8988T (cell line): ENCODE measurements around the gene DNAJA3.

Experiments used
- DNase-seq: peaks from one replicate; pipeline ENCODE4 v3.0.0; 2011

DNAJA3 gene

DNA sequence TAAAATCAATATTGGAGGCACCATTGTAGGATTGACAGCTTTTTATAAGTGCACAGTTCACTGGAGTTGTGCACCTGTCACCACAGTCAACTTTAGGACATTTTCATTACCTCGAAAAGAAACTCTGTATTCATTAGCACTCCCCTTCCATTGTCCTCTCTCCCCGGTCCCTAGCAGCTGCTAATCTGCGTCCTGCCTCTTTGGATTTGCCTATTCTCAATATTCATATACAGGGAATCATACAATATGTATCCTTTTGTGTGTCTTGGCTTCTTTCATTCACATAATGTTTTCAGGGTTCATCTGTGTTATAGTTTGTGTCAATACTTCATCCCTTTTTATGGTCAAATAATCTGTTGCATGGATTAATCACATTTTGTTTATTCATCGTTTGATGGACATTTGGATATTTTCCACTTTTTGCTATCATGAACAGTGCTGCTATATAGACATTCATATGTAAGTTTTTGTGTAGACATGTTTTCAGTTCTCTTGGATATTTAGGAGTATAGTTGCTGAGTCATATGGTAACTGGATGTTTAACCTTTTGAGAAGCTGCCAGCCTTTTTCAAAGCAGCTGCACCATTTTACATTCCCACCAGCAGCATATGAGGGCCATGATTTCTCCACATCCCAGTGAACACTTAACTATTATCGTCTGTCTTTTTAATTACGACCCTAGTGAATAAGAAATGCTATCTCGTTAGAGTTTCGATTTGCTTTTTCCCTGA, 9.8 kb downstream of the DNAJA3 start:
- no peak for DNase-seq

DNA sequence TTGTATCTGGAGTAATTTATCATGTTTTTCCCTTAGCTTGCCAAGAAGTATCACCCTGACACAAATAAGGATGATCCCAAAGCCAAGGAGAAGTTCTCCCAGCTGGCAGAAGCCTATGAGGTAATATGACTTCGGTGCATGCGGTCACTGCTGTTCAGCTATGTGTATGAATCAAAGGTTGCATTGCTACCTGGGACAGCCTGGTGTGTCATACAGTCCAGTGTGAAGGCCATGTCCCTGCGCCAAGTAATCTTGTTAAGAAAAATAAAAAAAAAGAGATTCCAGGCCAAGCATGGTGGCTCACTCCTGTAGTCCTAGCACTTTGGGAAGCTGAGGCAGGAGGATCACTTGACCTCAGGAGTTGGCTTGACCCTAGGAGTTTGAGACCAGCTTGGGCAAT, 11.7 kb downstream of the DNAJA3 start:
- no peak for DNase-seq

DNA sequence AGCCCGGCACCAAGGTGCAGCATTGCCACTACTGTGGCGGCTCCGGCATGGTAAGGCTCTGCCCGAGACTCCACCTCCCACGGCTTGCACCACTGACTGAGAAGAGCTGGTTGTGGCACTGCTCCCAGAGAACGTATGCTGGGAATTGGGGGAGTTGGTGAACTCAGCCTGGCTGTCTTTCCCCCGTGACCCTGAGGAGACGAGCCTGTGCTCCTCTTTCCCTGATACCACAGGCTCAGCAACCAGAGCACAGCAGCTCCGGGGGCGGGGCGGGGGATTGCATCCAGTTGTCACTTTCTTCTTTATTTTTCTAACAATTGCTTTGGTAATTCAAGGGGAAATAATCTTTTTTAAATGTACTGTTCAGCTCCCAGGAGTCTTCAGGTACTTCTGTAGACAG, 16.7 kb downstream of the DNAJA3 start:
- no peak for DNase-seq

DNA sequence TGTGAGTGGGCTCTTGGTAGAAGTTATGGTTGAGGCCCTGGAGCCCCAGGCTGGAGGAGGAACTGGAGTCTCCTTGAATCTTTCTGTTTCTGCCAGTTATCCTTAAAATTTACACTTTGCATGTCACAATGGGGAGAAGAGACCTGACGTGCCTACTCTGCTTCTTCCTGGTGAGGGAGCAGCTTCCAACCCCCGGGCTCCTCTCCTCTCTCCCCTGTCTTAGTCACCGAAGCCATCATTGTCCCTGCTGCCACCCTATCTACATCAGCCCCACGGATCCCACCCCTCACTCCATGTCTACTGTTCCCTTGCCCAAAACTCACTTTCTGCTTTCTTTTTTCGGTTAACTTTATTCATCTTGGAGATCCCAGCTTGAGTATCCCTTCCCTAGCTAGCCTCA, 17.6 kb downstream of the DNAJA3 start:
- DNase-seq, result no peak

DNA sequence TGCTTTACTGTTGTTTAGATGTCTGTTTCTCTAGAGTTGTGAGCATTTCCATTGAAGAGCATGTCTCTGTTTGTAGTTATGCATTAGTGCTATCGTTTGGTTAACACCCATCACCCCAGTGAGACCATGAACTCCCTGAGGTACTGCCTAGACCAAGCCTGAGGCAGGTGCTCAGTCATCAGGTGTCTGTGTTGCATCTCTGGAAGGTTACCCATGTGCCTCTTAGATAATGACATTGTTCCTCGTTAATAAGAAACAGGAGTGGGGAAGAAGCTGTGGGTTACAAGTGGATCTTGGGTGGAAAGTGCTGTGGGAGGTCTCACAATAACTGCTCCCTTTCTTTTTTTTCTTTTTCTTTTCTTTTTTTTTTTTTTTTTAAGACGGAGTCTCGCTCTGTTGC, 18.3 kb downstream of the DNAJA3 start:
- no peak for DNase-seq

DNA sequence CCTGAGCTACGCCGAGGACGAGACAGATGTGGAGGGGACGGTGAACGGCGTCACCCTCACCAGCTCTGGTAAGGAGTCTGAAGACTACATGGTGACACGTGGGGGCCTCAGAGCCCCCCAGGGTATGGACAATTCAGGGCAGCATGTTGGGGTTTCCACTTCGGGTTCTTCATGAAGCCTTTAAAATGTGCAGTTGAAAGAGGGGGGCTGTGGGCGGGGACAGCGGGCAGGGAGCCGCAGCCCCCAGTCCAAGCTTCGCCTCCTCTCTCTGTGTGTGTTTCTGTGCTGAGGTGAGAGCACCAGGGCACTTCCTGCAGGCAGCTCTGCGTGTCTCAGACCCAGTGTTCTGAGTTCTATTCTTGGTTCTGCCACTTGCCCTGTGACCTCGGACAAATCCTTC, 24.8 kb downstream of the DNAJA3 start:
- no peak for DNase-seq

DNA sequence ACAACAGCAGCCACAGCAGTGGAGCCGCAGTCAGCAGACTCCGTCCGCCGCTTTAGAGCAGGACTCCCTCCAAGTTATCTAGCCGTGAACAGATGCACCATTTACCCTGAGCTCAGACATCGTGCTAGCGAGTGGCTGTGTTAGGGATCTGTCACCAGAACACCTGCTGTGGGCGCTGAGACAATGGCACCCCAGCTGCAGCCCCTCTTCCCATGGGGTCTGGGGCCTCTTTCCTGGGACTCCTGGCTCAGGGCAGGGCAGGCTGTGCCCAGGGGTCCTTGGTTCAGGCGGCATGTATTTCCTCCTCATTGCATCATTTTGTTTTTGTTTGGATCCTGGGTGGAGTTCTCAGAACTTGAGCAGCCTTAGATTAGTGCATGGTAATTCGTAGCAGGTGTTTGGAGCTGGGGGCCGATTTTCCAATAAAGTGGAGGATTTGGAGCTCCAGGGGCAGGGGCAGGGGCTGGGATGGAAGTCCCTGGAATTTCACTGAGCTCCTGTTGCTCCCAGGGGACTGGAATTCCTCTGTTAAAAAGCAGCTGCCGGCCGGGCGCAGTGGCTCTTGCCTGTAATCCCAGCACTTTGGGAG, 25.4 kb downstream of the DNAJA3 start:
- no peak for DNase-seq

DNA sequence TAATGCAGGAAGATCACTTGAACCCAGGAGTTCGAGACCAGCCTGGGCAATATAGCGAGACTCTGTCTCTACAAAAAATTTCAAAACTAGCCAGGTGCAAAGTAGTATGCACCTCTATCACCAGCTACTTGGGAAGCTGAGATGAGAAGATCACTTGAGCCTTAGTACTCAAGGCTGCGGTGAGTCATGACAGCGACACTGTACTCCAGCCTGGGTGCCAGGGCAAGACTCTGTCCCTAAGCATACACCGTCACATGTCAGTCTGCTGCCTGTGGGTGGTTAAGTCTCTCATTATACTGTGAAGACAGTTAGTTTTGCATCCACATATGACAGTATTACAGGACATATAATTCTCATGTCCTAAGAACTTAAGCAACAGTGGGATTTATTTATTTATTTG, 27.0 kb downstream of the DNAJA3 start:
- DNase-seq, result no peak

DNA sequence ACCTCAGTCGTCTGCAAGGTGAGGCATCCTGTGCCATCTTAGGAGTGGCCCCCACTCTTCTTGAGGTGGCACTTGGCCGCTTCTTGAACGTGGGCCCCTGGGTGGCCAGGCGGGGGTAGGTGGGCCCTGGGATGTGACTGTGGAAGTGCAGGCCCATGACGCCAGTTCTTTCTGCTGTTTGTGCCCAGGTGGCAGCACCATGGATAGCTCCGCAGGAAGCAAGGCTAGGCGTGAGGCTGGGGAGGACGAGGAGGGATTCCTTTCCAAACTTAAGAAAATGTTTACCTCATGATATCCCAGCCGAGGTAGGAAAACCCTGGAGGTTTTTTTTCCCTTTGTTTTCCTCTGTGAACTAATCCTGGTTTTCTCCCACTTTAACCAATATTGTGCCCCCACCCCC, 29.0 kb downstream of the DNAJA3 start:
- no peak for DNase-seq

DNA sequence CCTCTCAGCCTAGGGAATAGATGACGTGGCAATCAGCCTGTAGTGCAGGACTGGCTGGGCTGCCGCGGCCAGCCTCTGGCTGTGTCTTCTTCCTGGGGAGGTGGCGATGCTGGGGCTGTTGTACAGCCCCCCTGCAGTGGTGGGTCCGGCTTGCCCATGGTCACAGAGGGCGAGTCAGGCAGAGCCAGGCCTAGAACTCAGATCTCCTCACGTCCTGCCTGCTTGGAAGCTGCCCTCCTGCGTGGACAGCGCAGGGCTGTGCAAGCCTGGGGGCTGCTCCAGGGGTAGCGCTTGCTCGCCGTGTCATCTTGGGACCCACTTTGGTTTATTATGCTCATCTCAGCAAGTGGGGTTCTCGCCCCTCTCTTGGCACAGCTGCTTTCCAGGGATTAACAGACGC, 29.4 kb downstream of the DNAJA3 start:
- no peak for DNase-seq

DNA sequence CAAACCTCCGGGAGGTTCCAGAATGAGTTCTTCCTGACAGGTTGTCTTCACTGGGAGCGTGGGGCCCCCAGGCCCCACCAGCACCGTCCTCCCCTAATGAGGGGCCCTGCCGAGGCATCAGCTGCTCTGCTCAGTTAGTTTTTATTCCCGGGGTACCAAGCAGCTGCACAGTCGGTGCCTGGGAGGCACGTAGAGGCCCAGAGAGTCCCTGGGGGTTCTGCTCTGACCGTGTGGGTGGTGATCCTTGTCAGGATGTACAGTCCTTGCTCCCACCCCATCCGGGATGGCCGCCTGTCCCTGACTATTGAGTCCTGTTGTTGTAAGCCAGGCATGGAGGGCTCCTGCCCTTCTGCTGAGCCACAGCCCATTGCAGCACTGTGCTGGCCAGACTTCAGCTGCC, 30.3 kb downstream of the DNAJA3 start:
- no peak for DNase-seq

DNA sequence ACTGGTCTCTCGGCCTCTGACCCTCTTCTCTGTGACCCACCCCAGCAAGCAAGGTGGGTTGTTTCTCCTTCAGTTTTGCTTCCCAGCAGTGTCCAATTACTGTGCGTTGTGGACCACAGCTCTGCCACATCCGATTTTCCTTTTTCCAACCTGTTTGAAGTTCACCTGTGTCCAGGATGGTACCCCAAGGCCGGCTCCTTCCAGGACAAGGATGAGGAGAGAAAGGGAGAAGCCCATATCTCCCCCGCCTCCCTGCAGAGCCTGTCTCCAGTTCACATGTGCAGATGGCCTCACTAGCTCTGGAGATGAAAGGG, 35.2 kb downstream of the DNAJA3 start:
- no peak for DNase-seq

DNA sequence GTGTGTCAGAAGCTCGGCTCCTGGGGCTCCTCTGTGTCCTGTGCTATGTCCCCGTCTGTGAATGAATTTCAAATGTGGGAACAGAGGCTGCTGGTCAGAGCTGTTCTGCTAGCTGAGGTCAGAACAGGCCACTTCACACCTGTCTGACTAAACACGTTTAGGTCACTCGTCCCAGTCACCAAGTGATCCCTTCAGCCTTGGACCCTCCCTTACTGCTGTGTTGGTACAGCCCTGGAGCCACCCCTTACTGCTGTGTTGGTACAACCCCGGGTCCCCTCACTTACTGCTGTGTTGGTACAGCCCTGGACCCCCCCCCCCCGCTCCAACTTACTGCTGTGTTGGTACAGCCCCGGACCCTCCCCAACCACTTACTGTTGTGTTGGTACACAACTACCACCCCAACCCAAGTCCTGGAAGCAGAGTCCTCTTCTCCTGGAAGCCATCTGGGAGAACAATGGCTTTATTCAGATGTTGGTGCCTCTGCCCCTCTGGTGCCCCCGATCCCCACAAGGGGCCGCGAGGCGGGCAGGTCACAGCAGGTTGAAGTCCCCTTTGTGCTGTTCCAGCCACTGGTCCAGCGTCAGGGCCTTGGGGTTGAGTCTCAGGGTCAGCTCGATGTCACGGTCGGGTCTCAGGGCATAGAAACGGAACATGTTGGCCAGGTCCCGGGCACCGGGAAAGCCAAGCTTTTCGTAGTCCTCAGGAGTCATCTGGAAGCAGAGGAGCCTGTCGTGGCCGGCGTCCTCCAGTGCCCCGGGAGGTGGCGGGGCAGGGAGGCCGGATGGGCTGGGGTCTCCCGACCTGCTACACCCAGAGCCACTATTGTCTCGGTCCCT, 35.8 kb downstream of the DNAJA3 start:
- DNase-seq, result no peak

DNA sequence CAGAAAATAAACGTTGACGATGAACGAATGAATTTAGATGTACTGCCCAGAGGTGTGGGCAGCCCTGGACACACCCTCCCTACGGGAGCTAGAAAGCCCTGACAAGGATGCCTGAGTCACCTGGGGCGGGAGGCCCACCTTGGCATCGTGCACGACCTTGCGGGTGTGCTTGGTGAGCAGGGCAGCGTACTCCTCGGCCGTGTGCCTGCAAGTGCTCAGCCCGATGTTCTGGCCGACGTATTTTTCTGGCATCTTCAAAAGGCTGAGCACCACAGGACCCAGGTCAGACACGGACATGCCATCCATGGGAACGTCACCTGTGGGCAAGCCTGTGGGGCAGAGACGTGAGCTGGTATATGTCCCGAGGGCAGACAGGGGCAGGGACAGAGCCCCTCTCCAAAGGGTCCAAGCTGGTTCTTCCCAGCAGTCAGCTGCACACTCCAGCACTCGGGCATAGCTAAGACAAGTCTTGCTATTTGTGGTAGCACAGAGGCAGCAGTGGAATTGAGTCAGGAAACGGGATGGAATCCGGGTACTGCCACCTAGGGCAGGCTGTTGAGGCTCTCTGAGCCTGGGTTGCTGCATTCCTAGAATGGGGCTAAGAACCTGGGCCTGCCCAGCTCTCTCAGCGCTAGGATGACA, 38.0 kb downstream of the DNAJA3 start:
- DNase-seq, result no peak

DNA sequence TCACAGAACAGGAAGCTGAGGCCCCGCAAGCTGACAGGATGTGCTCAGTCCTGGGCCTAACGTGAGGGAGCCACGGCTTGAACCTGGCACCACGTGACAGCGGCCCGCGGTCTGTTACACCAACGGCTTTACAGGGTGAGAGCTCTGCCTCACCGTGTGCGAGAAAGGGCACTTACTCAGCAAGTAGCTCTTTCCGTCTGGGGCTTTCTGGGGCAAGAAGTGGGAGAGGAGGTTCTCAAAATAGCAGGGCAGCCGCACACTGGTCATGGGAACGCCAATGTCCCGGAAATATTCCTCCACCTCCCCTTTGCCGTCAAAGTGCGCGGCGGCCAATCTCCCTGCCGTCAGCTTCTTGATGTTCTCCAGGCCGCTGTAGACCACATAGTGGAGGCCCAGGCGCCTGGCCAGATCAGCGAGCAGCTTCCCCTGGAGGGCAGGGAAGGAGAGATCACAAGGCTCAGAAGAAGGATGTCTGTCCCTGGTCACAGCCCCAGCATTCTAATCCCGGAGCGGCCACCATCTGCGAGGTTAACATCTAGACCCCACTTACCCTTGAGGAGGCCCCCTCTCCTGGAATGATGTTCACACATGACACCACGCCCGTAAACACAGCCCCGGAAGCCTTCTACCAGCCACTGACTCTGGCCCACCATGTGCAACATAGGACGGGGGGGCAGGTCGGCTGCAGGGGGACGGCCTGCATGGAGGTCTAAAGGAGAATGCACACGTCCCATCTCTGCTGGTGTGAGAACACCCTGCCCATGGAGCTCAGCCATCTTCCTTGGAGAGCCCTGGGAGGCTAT, 40.5 kb downstream of the DNAJA3 start:
- no peak for DNase-seq

DNA sequence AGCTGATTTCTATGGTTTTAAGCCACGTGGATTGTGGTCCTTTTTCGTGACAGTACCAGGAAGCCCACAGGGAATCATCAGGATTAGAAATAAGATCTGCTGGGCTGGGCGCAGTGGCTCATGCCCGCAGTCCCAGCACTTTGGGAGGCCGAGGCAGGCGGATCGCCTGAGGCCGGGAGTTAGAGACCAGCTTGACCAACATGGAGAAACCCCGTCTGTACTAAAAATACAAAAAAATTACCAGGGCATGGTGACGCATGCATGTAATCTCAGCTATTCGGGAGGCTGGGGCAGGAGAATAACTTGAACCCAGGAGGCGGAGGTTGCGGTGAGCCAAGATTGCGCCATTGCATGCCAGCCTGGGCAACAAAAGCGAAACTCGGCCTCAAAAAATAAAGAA, 42.2 kb downstream of the DNAJA3 start:
- DNase-seq, result no peak

DNA sequence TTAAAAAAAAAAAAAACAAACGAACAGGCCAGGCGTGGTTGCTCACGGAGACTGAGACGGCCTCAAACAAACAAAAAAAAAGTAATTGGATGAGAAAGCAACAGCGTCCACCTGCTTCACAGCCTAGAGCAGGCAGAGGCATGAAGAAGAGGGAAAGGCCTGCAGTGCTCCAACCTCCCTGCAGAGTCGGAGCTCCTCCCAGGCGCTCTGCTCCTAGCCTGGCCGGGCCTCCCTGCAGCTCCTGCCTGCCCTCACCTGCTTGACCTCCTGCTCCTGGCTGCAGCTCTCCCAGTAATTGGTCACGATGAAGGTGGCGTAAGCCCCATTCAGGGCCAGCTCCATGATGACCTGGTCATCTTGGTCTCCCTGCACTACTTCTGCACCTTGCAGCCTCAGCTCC, 43.3 kb downstream of the DNAJA3 start:
- DNase-seq, result no peak

DNA sequence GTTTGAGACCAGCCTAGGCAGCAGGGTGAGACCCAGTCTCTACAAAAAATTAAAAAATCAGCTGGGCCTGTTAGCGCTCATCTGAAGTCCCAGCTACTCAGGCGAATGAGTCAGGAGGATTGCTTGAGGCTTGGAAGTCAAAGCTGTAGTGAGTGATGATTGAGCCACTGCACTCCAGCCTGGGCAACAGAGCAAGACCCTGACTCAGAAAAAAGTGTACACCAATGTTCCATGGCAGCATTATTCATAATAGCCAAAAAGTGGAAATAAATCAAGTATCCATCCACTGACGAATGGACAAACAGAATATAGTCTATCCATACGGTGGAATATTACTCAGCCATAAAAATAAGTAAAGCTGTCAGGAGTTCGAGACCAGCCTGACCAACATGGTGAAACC, 46.2 kb downstream of the DNAJA3 start:
- no peak for DNase-seq

DNA sequence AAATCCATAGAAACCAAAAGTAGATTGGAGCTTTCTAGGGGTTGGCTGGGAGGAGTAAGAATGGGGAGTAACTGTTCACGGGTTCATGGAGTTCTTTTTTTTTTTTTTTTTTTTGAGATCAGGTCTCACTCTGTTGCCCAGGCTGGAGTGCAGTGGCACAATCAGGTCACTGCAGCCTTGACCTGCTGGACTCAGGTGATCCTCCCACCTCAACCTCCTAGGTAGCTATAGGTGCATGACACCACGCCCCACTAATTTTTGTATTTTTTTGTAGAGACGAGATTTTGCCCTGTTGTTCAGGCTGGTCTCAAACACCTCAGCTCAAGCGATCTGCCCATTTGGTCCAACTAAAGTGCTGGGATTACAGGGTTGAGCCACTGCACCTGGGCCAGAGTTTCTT, 47.2 kb downstream of the DNAJA3 start:
- no peak for DNase-seq

DNA sequence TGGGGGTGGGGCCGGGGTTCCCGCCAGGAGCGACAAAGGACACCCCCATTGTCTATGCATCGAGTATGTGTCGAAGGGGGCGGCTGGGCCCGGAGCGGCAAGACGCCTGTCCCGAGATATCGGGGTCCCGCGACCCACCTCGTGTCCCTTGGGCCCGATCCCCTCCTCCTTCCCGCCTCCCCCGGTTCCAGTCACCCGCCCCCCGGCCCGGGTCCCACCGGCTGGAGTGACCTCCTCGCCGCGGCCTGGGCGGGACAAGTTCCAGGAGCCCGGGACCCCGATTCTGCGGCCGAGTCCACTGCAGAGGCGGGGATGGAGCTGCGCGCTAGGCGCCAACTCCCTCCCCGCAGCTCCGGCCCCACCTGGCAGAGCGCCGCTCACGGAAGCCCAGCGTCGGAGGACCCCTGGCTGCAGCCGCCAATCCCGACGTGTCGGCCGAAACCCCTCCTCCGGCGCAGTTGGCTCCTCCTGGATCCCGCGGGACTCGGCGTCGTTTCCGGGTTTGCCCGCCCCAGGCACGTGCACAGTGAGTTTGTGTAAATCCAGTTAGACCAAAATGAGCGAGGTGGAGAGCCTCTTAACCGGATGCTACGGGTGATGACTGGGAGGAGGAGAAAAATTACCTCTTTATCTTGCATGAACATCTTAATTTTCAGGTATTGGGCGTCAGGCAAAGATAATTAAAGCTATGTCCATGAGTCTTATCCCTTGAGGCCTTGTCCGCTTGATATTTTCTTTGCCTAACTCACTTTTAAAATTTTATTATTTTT, 48.7 kb downstream of the DNAJA3 start, which contains the start of gene NMRAL1:
Gene NMRAL1, minus strand, starts transcription at position 434 of the 770 bp plus-strand sequence. CDS start 493 bp downstream, outside the sequence.
- DNase-seq, result peak; percentile 59

DNA sequence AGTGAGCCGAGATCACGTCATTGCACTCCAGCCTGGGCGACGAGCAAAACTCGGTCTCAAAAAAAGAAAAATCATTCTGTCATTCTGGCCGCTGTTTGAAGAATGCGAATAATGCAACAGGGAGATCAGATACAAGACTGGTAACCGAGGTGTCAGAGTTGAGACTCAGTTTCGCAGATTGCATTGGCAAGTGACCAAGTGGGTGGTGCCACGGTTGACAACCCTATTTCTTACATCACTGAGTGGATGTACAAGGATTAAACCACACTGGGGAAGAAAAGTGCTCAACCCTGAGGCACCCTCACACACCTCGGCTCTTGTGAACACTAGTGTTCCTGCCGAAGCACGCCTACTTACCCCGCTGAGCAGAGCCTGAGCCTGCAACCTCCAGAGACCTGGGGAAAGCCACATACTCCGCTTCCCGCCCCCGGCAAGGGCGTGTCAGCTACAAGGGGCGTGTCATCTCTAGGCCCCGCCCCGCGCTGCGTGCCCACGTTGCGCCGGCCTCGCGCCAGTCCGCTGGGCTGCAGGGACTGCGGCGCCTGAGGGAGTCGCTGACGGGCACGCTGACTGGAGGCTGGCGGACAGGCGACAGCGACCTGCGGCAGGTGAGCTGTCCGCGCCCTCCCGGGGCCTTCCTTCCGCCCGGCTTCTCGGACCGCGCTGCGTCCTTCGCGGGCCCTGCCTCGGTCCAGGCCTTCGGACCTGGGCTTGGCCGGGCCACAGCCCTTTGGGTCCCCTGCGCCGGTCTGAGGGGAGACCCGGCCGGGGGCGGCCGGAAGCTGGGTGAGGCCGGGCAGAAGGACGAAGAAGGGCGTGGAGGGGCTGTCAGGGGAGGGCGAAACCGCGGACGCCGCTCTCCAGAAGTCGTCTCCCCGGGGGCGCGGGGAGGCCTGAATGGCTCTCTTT, 50.5 kb downstream of the DNAJA3 start, which contains the start of gene HMOX2:
Gene HMOX2, plus strand, starts transcription at position 519 of the 909 bp plus-strand sequence. CDS start 29,127 bp downstream, outside the sequence.
- DNase-seq, result peak; percentile 75
